Keratinocyte (primary cell): ENCODE measurements around the gene CDK17.

Experiments
- EZH2 ChIP-seq: IDR thresholded peaks from one replicate; pipeline ENCODE4 v1.6.1; 2012; ENCODE audit warnings: inconsistent platforms, mild to moderate bottlenecking, low read length, moderate library complexity
- TF ChIP-seq, protein P1 (sequence below), 3 experiments: IDR thresholded peaks in 1 of 3; conservative IDR thresholded peaks in 1 of 3; optimal IDR thresholded peaks in 1 of 3; 2 replicates in 2 of 3; 3 replicates in 1 of 3; pipeline versions ENCODE3 to v1.5.1; 2011; ENCODE audit warnings: low read length in 3 of 3, mild to moderate bottlenecking in 3 of 3, moderate library complexity in 2 of 3, control low read depth in 1 of 3, inconsistent platforms in 1 of 3; ENCODE audit not compliant: insufficient read depth in 2 of 3; ENCODE audit errors: extremely low read depth in 1 of 3

DNA sequence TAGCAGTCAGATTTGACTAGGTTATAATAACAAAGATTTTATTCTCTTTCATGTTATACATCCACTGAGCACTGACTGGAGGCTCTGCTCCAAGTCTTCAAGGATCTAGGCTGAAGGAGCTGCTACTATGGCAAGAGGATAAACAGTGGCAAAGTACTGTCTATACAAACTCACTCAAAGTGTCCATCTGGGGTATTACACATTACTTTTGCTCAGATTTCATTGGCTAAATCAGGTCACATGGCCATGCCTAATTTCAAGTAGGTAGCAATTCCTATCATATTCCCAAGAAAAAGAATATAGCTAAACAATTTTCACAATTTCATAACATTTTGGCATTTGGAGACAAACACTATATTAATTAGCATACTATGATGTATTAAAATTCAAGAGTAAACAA lies 40.9 kb downstream of the CDK17 start:
- TF ChIP-seq, protein P1, sequence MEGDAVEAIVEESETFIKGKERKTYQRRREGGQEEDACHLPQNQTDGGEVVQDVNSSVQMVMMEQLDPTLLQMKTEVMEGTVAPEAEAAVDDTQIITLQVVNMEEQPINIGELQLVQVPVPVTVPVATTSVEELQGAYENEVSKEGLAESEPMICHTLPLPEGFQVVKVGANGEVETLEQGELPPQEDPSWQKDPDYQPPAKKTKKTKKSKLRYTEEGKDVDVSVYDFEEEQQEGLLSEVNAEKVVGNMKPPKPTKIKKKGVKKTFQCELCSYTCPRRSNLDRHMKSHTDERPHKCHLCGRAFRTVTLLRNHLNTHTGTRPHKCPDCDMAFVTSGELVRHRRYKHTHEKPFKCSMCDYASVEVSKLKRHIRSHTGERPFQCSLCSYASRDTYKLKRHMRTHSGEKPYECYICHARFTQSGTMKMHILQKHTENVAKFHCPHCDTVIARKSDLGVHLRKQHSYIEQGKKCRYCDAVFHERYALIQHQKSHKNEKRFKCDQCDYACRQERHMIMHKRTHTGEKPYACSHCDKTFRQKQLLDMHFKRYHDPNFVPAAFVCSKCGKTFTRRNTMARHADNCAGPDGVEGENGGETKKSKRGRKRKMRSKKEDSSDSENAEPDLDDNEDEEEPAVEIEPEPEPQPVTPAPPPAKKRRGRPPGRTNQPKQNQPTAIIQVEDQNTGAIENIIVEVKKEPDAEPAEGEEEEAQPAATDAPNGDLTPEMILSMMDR (optimal IDR thresholded peaks at IDR 0.05 in 1 of 3, IDR thresholded peaks at IDR 0.05 in 1 of 3, conservative IDR thresholded peaks at IDR 0.05 in 1 of 3; ENCODE audit: extremely low read depth in 1 of 3, insufficient read depth in 2 of 3, low read length in 3 of 3): no peak
- TF ChIP-seq EZH2: no peak
